GM19468 (cell line): Measurements from ENCODE around the gene CAV1.
A peak's percentile ranks its signal among the peaks of the same experiment; 100 is the strongest.

Experiments used
- ATAC-seq: cut with Tn5 transposase; IDR thresholded peaks from one replicate; pipeline ENCODE4 v1.9.1; 2021; ENCODE audit warnings: mild to moderate bottlenecking, moderate library complexity, moderate number of reproducible peaks; ENCODE audit not compliant: unreplicated experiment; ENCODE audit errors: extremely low read depth

Gene CAV1

GRCh38 chr7:116527521-116527920 is 2.7 kb downstream of the CAV1 start:
- no peak for ATAC-seq

- ATAC-seq, result no peak
Measured at GRCh38 chr7:116528008-116528789, 3.4 kb downstream of the CAV1 start.

DNA sequence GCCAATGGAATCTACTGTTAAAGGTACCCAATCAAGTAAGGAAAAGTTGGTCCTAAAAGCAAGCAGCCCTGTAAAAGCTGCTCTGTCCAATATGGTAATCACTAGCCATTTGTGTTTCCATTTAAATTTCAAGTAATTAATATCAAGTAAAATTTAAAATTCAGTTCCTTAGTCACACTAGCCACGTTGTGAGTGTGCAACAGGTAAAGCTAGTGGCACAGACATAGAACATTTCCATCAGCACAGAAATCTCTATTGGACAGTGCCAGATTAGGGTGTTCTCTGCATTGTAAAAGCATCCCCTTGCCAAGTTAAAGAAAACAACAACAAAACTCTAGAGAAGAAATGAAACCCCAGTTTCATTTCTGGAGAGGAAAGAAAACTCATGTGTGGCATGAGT is 4.4 kb downstream of the CAV1 start:
- no peak for ATAC-seq

- ATAC-seq, result no peak
Measured at GRCh38 chr7:116530107-116530820, 5.4 kb downstream of the CAV1 start.

GRCh38 chr7:116532102-116532688 is 7.4 kb downstream of the CAV1 start:
- ATAC-seq, result no peak

- no peak for ATAC-seq
Measured at GRCh38 chr7:116534790-116535189, 10.0 kb downstream of the CAV1 start.

GRCh38 chr7:116535416-116535815 is 10.6 kb downstream of the CAV1 start:
- no peak for ATAC-seq

GRCh38 chr7:116538138-116538537 is 13.3 kb downstream of the CAV1 start:
- no peak for ATAC-seq

GRCh38 chr7:116539879-116540278 is 15.0 kb downstream of the CAV1 start:
- no peak for ATAC-seq

GRCh38 chr7:116540743-116541142 is 15.9 kb downstream of the CAV1 start:
- no peak for ATAC-seq

DNA sequence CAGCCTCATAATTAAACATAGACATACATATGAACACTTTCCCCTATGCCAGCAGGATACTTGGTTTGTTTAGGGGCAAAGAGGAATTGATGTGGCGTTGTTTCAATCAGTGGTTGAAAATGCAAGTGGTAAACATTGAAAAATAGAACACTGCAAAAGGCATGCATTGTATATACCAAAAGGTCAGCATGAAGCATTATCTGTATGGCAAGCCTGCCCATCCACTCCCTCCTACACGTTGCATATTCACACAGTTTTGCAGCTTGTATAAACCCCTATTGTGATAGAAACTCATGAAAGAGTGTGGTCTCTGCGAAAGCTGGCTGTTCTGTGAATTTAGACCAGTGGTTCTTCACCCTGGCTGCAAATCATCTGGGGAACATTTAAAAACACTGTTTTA is 17.1 kb downstream of the CAV1 start:
- ATAC-seq, result no peak

GRCh38 chr7:116542618-116543017 is 17.8 kb downstream of the CAV1 start:
- no peak for ATAC-seq

DNA sequence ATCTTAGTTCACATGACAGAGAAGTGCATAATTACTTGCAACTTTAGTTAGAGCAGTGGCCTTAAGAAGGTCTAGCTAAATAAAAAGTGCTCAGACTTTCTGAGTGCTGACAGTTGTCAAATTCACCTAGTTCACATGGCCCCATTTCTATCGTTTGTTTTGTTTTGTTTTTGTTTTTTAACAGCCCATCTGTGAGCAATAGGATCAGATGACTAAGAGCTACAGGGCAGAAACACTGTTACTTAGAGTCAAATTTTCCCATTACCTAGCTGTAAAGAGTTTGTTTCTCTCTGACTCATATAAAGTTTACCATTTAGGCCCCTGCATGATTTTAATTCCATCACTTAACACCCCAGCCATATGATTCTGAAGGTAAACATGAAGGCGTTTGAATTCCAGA is 18.8 kb downstream of the CAV1 start:
- no peak for ATAC-seq

GRCh38 chr7:116544487-116544886 is 19.7 kb downstream of the CAV1 start:
- no peak for ATAC-seq

DNA sequence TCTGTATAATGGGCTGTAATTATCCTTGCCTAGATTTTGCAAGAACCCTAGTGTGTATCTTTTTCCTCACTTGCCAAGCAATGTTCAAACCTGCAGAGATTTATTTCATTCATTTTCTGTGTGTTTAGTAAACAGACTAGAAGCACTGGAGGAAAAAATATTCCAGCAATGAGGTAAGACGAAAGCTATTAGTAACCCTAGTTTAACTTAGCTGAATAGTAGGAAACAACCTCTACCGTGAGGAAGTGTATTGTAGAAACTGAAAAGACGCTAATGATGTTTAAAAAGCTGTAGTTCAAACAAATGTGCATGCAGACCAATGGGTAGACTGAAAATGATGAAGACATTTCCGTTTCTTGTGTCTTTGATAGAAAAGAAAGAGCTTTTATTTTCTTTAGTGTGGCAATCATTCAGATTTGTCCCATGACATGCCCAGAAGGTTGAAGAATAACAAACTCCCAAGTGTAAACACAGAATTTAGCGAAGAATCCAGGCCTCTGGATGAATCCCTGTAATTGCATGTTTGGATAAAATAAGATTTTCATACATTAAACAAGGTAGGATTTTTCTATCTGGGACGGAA is 20.7 kb downstream of the CAV1 start:
- no peak for ATAC-seq

GRCh38 chr7:116546054-116546453 is 21.2 kb downstream of the CAV1 start:
- ATAC-seq, result no peak

- no peak for ATAC-seq
Measured at GRCh38 chr7:116546916-116547315, 22.1 kb downstream of the CAV1 start.

DNA sequence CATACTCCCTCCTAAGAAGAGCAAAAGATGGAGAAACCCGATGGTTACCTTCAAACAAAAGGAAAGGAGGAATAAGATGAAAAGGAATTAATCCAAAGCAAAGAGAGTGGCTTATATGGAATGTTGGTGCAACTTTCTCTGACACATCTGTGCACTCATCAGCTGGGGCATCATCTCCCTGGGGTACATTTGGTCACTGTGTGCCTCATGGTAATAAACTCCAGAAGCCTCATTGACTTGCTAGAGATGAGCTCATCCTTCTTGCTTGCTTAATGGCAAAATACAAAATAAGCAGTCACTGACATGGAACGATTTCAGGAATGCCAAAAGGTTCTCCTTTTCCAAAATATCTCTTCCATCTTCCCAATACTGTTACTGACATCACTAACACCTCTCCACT is 22.5 kb downstream of the CAV1 start:
- ATAC-seq, result no peak

- ATAC-seq, result peak; percentile 65
Measured at GRCh38 chr7:116548506-116548905, 23.7 kb downstream of the CAV1 start.

GRCh38 chr7:116549370-116549769 is 24.5 kb downstream of the CAV1 start:
- ATAC-seq, result no peak

DNA sequence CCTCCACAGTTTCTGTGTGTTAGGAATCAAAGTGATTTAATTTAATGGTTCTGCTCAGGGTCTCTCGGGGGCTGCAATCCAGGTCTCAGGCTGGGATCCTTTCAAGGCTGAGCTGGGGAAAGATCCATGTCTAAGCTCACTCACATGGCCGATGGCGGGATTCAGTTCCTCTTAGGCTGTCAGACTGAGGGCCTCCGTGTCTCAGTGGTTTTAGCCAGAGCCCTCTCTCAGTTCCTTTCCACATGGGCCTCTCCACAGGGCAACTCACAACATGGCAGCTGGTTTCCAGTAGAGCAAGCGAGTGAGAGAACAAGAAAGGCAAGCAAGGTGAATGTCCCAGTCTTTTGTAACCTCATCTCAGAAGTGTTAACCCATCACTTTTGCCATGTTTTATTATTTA is 26.9 kb downstream of the CAV1 start:
- ATAC-seq, result no peak
